C4-2B (cell line): ENCODE measurements around the gene KCNMA1.

Experiments used
- ZFX ChIP-seq: fragments of 450-650 bp; IDR thresholded peaks from 2 replicates; pipeline ENCODE4 v1.6.1; 2017
- TF ChIP-seq, protein P1 (sequence below): fragments of 450-650 bp; conservative IDR thresholded peaks from 2 replicates; pipeline ENCODE4 v1.5.1; 2017; ENCODE audit warnings: mild to moderate bottlenecking

DNA sequence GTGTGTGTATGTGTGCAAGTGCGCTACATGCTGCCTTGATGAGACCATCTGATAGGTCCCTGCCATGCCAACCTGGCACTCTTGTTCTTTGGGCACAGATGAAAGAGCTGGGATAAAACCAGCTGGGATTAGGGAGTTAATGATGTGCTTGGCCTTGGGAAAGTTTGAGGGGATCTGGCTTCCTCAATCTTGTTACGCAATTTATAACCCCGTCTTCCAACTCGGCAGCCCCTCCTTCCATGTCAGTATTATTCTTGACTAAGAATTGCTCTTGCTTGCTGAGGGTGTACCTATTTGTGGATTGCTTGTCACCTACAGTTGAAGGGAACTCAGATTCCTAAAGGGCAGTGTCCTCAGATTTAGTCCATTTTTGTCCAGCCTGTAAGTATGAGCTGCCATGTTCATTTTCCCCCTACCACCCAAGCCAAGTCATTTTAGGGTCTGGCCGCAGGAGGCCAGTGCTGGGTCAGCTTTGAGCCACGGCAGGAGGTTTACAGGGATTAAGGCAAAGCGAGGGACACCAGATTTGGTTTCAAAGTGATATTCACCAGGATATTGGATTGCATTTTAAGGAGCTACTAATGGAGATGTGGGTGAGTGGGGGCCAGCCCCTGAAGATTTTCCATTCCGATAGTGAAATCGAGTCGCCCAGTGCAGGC is 34.1 kb upstream of the KCNMA1 start:
- TF ChIP-seq, protein P1, sequence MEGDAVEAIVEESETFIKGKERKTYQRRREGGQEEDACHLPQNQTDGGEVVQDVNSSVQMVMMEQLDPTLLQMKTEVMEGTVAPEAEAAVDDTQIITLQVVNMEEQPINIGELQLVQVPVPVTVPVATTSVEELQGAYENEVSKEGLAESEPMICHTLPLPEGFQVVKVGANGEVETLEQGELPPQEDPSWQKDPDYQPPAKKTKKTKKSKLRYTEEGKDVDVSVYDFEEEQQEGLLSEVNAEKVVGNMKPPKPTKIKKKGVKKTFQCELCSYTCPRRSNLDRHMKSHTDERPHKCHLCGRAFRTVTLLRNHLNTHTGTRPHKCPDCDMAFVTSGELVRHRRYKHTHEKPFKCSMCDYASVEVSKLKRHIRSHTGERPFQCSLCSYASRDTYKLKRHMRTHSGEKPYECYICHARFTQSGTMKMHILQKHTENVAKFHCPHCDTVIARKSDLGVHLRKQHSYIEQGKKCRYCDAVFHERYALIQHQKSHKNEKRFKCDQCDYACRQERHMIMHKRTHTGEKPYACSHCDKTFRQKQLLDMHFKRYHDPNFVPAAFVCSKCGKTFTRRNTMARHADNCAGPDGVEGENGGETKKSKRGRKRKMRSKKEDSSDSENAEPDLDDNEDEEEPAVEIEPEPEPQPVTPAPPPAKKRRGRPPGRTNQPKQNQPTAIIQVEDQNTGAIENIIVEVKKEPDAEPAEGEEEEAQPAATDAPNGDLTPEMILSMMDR: no peak
- no peak for TF ChIP-seq ZFX
